PC-3 (cell line): ENCODE measurements around the gene PANK1.

ENCODE experiments used
- CTCF ChIP-seq: fragments of 300-600 bp; sonication (generic); conservative IDR thresholded peaks from 2 replicates; pipeline ENCODE4 v1.5.1; 2017; ENCODE audit warnings: antibody characterized with exemption, low read depth, mild to moderate bottlenecking, low read length
- EZH2 ChIP-seq: fragments of 300-600 bp; sonication (generic); IDR thresholded peaks from one replicate; pipeline ENCODE4 v1.6.1; 2017; ENCODE audit warnings: antibody characterized with exemption, mild to moderate bottlenecking, low read length; ENCODE audit not compliant: unreplicated experiment

GRCh38 chr10:89621438-89621837 lies 23.6 kb downstream of the PANK1 start:
- TF ChIP-seq CTCF (no peak), EZH2 (no peak)
